ENCODE data around the gene LRBA. TPM values are rescaled to one million over a fixed set of nuclear protein-coding genes. Genes with fewer than 3 reads are reported as not detected.

The LRBA gene
- total RNA-seq, 4 donors from 2014 or later: 13.3 to 21.2 (median 20.1) TPM

DNA sequence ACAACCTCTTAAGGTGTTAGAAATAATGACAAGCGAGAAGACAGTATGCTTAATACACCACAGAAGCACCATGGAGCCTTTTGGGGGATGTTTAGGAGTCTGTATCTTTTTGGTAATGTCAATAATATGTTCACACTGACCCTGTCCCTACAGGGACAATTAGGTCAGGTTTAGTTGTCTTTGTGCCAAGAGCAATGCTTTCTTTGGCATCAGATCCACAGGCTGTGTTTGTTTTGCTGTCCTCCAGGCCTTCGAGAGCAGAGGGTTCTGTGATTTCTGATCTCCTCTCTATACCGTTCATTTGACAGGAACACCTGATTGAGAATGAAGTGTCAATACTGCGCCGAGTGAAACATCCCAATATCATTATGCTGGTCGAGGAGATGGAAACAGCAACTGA is 783.1 kb downstream of the LRBA start:
- H3K9me3 ChIP-seq: no peaks in the 10 kb centered on the region
- no peaks in the 10 kb centered on the region for H3K27me3 ChIP-seq
- peak overlapping the region in 2 of 4 donors; percentile 39 to 46 for H3K27ac ChIP-seq (replicated peaks in 1 of 4)
- H3K36me3 ChIP-seq: peaks cover 0 to 26% (median 21%) of the 10 kb centered on the region in 4 donors
- DNase-seq (ENCODE audit: extremely low spot score): no peak
- TF ChIP-seq EP300 (IDR thresholded peaks at IDR 0.05): no peak
- no peak for TF ChIP-seq POLR2A (IDR thresholded peaks at IDR 0.05; ENCODE audit: low read depth)
- TF ChIP-seq POLR2AphosphoS5 (IDR thresholded peaks at IDR 0.05): no peak
- TF ChIP-seq CTCF (IDR thresholded peaks at IDR 0.05): no peak
- H3K4me3 ChIP-seq: no peak overlapping the region
- WGBS: 72% methylated on average over 6 of the region's 6 CpGs
- peaks cover 31 to 51% (median 47%) of the 10 kb centered on the region in 4 donors for H3K4me1 ChIP-seq
- intact Hi-C loops (cut with DNase I): no loop called here

- Histone ChIP-seq H3K36me3 (peaks cover 0 to 26% (median 21%) of the 10 kb centered on the region in 4 donors), H3K27me3 (no peaks in the 10 kb centered on the region), H3K9me3 (no peaks in the 10 kb centered on the region), H3K4me1 (peaks cover 31 to 43% (median 40%) of the 10 kb centered on the region in 4 donors), H3K27ac (replicated peaks in 1 of 4) (peak overlapping the region in 2 of 4 donors; percentile 39 to 46), H3K4me3 (no peak overlapping the region)
- WGBS: 77% methylated on average over 4 of the region's 4 CpGs
- DNase-seq (ENCODE audit: extremely low spot score): no peak
- intact Hi-C loops (cut with DNase I): no loop called here
- TF ChIP-seq EP300 (IDR thresholded peaks at IDR 0.05): no peak
- no peak for TF ChIP-seq POLR2AphosphoS5 (IDR thresholded peaks at IDR 0.05)
- no peak for TF ChIP-seq CTCF (IDR thresholded peaks at IDR 0.05)
Measured at GRCh38 chr4:150231107-150231770, 783.8 kb downstream of the LRBA start.

DNA sequence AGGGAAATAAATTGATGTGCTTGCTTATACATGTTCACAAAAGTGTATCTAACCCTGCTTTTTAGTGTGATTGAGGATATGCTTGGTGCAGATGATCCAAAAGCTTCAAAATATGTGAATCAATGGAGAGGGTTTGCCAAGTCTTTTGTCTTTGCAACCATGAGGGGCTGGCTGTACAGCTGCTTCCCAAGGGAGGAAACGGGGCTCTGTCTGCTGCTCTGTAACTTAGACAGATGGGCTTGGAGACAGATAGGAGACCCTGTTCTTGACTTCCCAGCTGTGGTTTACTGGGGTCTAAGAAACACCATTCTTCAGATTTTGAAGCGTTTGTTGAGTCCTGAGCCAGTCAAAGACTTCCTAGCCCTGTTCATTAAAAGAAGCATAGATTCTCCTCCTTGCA is 784.5 kb downstream of the LRBA start:
- peak overlapping the region in 1 of 4 donors; percentile 46 for H3K27ac ChIP-seq (replicated peaks in 1 of 4)
- no peaks in the 10 kb centered on the region for H3K27me3 ChIP-seq
- no peak for DNase-seq (ENCODE audit: extremely low spot score)
- no peak overlapping the region for H3K4me3 ChIP-seq
- peaks cover 0 to 26% (median 21%) of the 10 kb centered on the region in 4 donors for H3K36me3 ChIP-seq
- TF ChIP-seq CTCF (IDR thresholded peaks at IDR 0.05) (no peak), POLR2A (IDR thresholded peaks at IDR 0.05; ENCODE audit: low read depth) (no peak), POLR2AphosphoS5 (IDR thresholded peaks at IDR 0.05) (no peak), EP300 (IDR thresholded peaks at IDR 0.05) (no peak)
- no peaks in the 10 kb centered on the region for H3K9me3 ChIP-seq
- H3K4me1 ChIP-seq: peaks cover 30 to 37% (median 34%) of the 10 kb centered on the region in 4 donors
- intact Hi-C loops (cut with DNase I): no loop called here
- 90% methylated on average over 2 of the region's 2 CpGs for WGBS

DNA sequence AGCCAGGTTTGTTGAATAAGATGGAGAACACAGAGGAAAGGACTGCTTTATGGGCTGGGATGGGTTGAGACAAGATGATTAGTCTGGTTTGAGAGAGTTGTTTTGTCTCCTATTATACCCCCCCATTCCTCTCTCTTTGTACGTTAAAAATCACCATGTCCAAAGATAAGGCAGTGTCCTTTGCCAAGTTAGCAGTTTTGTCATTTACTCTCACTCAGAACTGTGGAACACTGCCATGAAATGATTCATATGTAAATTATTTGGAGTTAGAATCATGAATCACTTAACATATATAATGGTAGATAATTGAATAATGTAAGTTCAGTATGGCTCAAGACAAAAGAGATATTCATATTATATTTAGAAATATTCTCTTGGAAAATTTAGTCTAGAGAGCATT is 785.6 kb downstream of the LRBA start:
- intact Hi-C loops (cut with DNase I): no loop called here
- WGBS: 23% methylated on average over 1 of the region's 1 CpG
- peaks cover 0 to 22% (median 16%) of the 10 kb centered on the region in 4 donors for H3K36me3 ChIP-seq

More for the DNA sequence above, 785.6 kb downstream of the LRBA start:
- Histone ChIP-seq H3K27me3 (no peaks in the 10 kb centered on the region), H3K4me1 (peaks cover 36 to 39% (median 38%) of the 10 kb centered on the region in 4 donors), H3K27ac (replicated peaks in 1 of 4) (no peak overlapping the region), H3K9me3 (no peaks in the 10 kb centered on the region), H3K4me3 (no peak overlapping the region)
- TF ChIP-seq EP300 (IDR thresholded peaks at IDR 0.05) (no peak), POLR2AphosphoS5 (IDR thresholded peaks at IDR 0.05) (no peak), CTCF (IDR thresholded peaks at IDR 0.05) (no peak), POLR2A (IDR thresholded peaks at IDR 0.05; ENCODE audit: low read depth) (no peak)
- DNase-seq (ENCODE audit: extremely low spot score): no peak
